Progenitor cell of endocrine pancreas (in vitro differentiated cells): Measurements from ENCODE around the gene SYT1. TPM values are rescaled to one million over a fixed set of nuclear protein-coding genes. Genes with fewer than 3 reads are reported as not detected.

Source experiments
- DNase-seq: peaks from one replicate; pipeline ENCODE4 v3.0.0; 2021; ENCODE audit warnings: low spot score; ENCODE audit not compliant: unreplicated experiment
- H3K27ac Mint-ChIP-seq: 2 replicates; pipeline ENCODE4 v1.8.0; 2021; ENCODE audit warnings: mild to moderate bottlenecking, moderate library complexity, mixed read lengths
- H3K27me3 Mint-ChIP-seq: 2 replicates; pipeline ENCODE4 v1.8.0; 2021; ENCODE audit warnings: mixed read lengths
- H3K36me3 Mint-ChIP-seq: 2 replicates; pipeline ENCODE4 v1.8.0; 2022; ENCODE audit warnings: mixed read lengths; ENCODE audit not compliant: insufficient read depth
- H3K4me1 Mint-ChIP-seq: 2 replicates; pipeline ENCODE4 v1.8.0; 2021; ENCODE audit warnings: low read depth, mixed read lengths
- H3K4me3 Mint-ChIP-seq: 2 replicates; pipeline ENCODE4 v1.8.0; 2021; ENCODE audit warnings: low read depth, mild to moderate bottlenecking, moderate library complexity, mixed read lengths
- H3K9me3 Mint-ChIP-seq: 2 replicates; pipeline ENCODE4 v1.8.0; 2021; ENCODE audit warnings: low read depth, mixed read lengths
- CTCF ChIP-seq: fragments of 200-600 bp; sonication (generic); IDR thresholded peaks from one replicate; pipeline ENCODE4 v1.5.0; 2021; ENCODE audit warnings: antibody characterized with exemption, mild to moderate bottlenecking; ENCODE audit not compliant: unreplicated experiment
- total RNA-seq: library from RNA; stranded (reverse); gene quantifications from 2 replicates; pipeline ENCODE4 v1.2.1, GENCODE V29; 2021

The SYT1 gene
- total RNA-seq, 1 donor from 2014 or later = 4.3 TPM

GRCh38 chr12:79380402-79380801, 515.8 kb downstream of the SYT1 start:
- H3K27ac Mint-ChIP-seq = no peak overlapping the region
- no peak for DNase-seq
- no peaks in the 10 kb centered on the region for H3K4me1 Mint-ChIP-seq
- H3K36me3 Mint-ChIP-seq = no peaks in the 10 kb centered on the region
- no peaks in the 10 kb centered on the region for H3K27me3 Mint-ChIP-seq
- H3K9me3 Mint-ChIP-seq = no peaks in the 10 kb centered on the region
- no peak overlapping the region for H3K4me3 Mint-ChIP-seq
- no peak for TF ChIP-seq CTCF

DNA sequence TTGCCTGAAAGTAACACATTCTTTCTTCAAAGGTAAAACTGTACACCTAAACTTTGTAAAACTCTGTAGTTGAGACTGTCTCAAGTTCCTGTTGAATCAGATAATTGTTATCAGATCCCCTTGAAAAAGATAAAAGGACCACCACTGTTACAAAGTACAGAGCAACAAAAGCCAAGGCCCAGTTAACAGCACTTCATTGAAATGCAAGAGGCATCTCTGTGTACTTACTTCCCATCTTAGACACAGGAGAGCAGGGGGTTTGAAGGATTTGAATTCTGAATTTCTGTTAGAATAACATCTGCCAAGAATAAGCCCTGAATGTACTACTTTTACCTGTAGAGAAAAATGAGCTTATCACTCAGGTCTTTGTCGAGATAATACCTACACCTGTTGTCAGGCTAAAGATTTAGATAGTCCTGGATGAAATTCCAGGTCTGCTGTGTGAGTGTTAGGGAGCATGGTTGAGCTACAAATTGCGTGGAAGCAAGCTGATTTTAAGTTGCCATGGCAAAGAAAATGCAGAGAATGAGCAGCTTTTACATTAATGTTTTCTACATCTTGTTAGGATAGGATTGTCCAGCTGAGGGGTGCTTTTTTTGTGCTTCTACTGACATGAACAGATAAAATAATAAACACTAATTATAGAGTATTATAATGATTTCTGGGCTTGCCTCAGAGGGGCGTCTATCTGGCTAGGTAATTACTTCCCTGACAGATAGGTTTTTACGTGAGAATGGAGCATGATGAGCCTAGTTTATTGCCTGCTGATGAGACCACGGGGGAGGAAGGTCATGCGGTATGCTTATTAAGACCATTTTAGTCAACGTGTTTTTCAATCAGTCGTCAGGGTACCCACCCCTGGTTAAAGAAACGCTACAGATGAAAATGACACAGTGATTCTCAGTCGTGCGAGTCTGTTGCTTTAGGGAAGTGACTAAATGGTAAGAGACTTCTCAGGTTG, 517.0 kb downstream of the SYT1 start:
- no peak for TF ChIP-seq CTCF
- Mint-ChIP-seq H3K27ac (no peak overlapping the region), H3K4me3 (no peak overlapping the region), H3K4me1 (no peaks in the 10 kb centered on the region), H3K9me3 (no peaks in the 10 kb centered on the region), H3K36me3 (no peaks in the 10 kb centered on the region), H3K27me3 (no peaks in the 10 kb centered on the region)
- no peak for DNase-seq

DNA sequence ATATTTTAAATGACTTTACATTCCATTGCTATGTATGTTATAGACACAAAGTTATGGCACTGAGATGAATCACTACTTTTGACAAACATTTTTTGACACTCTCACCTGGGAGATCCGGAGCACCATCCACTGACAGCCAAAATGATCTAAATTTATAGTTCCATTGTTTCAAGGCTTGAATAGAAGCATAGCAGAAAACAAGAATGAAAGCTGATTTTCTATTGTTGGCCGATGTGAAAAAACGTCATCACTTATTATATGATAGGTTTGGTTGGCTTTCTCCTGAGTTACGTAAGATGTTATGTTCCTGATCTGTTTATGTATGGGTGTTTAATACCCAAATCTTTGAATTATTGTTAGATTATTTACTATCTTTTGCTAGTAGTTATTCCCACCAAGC, 520.0 kb downstream of the SYT1 start:
- Mint-ChIP-seq H3K27ac (no peak overlapping the region), H3K4me1 (no peaks in the 10 kb centered on the region), H3K4me3 (no peak overlapping the region), H3K36me3 (no peaks in the 10 kb centered on the region), H3K27me3 (no peaks in the 10 kb centered on the region), H3K9me3 (no peaks in the 10 kb centered on the region)
- no peak for DNase-seq
- TF ChIP-seq CTCF = no peak

GRCh38 chr12:79388011-79388410, 523.4 kb downstream of the SYT1 start:
- H3K9me3 Mint-ChIP-seq = no peaks in the 10 kb centered on the region

GRCh38 chr12:79393842-79394241, 529.3 kb downstream of the SYT1 start:
- TF ChIP-seq CTCF = no peak
- no peak for DNase-seq
- H3K27me3 Mint-ChIP-seq = no peaks in the 10 kb centered on the region
- no peaks in the 10 kb centered on the region for H3K36me3 Mint-ChIP-seq
- no peak overlapping the region for H3K4me3 Mint-ChIP-seq
- no peak overlapping the region for H3K27ac Mint-ChIP-seq
- no peaks in the 10 kb centered on the region for H3K9me3 Mint-ChIP-seq
- no peaks in the 10 kb centered on the region for H3K4me1 Mint-ChIP-seq

More at GRCh38 chr12:79388011-79388410, 523.4 kb downstream of the SYT1 start:
- Mint-ChIP-seq H3K4me1 (no peaks in the 10 kb centered on the region), H3K4me3 (no peak overlapping the region), H3K27me3 (no peaks in the 10 kb centered on the region), H3K27ac (no peak overlapping the region), H3K36me3 (no peaks in the 10 kb centered on the region)
- DNase-seq = no peak
- TF ChIP-seq CTCF = no peak
